BE2C (cell line): Measurements from ENCODE around the gene EIF3A.
"Not testable (repeated sequence)": the region's sequence is repeated elsewhere in the genome, so short reads cannot be mapped to it uniquely, and the experiment has no call there.

Source experiments
- DNase-seq: peaks from one replicate; pipeline ENCODE4 v3.0.0-alpha.2; 2020
- H3K27me3 ChIP-seq: fragments of 250-450 bp; sonication (Bioruptor Pico); 2 replicates; pipeline ENCODE4 v1.5.1; 2020; ENCODE audit warnings: mild to moderate bottlenecking
- H3K36me3 ChIP-seq: fragments of 250-450 bp; sonication (Bioruptor Pico); 2 replicates; pipeline ENCODE4 v1.5.1; 2020; ENCODE audit warnings: mild to moderate bottlenecking
- H3K4me1 ChIP-seq: fragments of 250-450 bp; sonication (Bioruptor Pico); 2 replicates; pipeline ENCODE4 v1.5.1; 2020
- H3K4me3 ChIP-seq: 2 replicates; pipeline ENCODE4 v1.5.1; 2011; ENCODE audit warnings: low read depth, low read length
- H3K9me3 ChIP-seq: fragments of 250-450 bp; sonication (Bioruptor Pico); 2 replicates; pipeline ENCODE4 v1.5.1; 2020
- TF ChIP-seq, protein P1 (sequence below): IDR thresholded peaks from 2 replicates; pipeline ENCODE4 v1.5.1; 2012; ENCODE audit warnings: mild to moderate bottlenecking, low read depth, low read length

The EIF3A gene

GRCh38 chr10:119100434-119101238 lies 20.0 kb upstream of the EIF3A start:
- TF ChIP-seq, protein P1, sequence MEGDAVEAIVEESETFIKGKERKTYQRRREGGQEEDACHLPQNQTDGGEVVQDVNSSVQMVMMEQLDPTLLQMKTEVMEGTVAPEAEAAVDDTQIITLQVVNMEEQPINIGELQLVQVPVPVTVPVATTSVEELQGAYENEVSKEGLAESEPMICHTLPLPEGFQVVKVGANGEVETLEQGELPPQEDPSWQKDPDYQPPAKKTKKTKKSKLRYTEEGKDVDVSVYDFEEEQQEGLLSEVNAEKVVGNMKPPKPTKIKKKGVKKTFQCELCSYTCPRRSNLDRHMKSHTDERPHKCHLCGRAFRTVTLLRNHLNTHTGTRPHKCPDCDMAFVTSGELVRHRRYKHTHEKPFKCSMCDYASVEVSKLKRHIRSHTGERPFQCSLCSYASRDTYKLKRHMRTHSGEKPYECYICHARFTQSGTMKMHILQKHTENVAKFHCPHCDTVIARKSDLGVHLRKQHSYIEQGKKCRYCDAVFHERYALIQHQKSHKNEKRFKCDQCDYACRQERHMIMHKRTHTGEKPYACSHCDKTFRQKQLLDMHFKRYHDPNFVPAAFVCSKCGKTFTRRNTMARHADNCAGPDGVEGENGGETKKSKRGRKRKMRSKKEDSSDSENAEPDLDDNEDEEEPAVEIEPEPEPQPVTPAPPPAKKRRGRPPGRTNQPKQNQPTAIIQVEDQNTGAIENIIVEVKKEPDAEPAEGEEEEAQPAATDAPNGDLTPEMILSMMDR, result no peak
- no peaks in the 10 kb centered on the region for H3K9me3 ChIP-seq
- DNase-seq, result no peak

DNA sequence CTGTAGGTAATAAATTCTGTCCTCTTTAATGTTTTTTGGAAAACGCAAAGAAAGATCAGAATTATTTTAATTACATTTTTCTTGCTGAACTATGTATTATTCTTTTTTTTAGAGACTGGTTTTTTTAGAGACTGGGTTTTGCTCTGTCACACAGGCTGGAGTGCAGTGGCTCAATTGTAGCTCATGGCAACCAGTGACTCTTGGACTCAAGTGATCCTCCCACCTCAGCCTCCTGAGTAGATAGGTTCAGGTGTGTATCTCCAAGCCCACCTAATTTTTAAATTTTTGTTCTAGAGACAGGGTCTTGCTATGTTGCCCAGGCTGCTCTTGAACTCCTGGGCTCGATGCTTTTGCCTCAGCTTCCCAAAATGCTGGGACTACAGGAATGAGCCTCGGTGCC lies 18.0 kb upstream of the EIF3A start:
- TF ChIP-seq, protein P1, result no peak
- no peaks in the 10 kb centered on the region for H3K36me3 ChIP-seq
- H3K27me3 ChIP-seq, result no peaks in the 10 kb centered on the region
- no peaks in the 10 kb centered on the region for H3K9me3 ChIP-seq
- peaks cover 3% of the 10 kb centered on the region; the same call in 1 of the 2 replicates for H3K4me1 ChIP-seq
- H3K4me3 ChIP-seq, result no peak overlapping the region
- no peak for DNase-seq

More at GRCh38 chr10:119100434-119101238, 20.0 kb upstream of the EIF3A start:
- Histone ChIP-seq H3K27me3 (no peaks in the 10 kb centered on the region), H3K4me3 (no peak overlapping the region), H3K4me1 (peaks cover 3% of the 10 kb centered on the region; the same call in 1 of the 2 replicates), H3K36me3 (no peaks in the 10 kb centered on the region)

DNA sequence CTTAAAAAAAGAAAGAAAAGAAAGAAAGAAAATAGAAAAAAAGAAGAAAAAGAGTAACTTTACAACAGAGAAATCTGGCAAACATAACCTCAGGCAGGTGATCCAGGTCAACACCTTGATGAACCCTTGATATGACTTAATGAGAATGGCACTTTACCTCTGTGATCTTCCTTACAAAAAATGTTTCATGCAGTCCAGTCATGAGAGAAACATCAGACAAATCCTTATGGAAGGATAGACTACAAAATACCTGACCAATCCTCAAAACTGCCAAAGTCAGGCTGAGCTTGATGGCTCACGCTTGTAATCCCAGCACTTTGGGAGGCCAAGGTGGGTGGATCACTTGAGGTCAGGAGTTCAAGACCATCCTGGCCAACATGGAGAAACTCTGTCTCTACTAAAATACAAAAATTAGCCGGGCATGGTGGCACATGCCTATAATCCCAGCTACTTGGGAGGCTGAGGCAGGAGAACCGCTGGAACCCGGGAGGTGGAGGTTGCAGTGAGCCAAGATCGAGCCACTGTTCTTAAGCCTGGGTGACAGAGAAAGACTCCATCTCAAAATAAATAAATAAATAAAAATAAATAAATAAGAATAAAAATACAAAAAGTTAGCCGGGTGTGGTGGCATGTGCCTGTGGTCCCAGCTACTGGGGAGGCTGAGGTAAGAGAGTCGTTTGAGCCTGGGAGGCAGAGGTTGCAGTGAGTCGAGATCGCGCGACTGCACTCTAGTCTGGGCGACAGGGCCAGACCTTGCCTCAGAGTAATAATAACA lies 16.2 kb upstream of the EIF3A start:
- DNase-seq, H3K36me3 ChIP-seq, H3K9me3 ChIP-seq, H3K4me1 ChIP-seq, H3K27me3 ChIP-seq, H3K4me3 ChIP-seq: not testable (repeated sequence)

DNA sequence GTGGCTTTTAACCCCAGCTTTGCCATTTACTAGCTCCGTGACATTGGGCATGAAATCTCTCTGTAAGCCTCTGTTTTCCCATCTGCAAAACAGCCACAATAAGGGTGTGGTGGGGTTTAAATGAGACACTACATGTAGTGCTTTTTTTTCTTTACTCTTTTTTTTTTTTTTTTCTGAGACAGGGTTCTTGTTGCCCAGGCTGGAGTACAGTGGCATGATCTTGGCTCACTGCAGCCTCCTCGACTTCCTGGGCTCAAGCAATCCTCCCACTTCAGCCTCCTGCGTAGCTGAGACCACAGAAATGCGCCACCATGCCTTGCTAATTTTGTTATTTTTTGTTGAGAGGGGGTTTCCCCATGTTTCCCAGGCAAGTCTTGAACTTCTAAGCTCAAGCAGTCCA lies 15.0 kb upstream of the EIF3A start:
- H3K27me3 ChIP-seq, result no peaks in the 10 kb centered on the region
- TF ChIP-seq, protein P1, result no peak
- no peaks in the 10 kb centered on the region for H3K9me3 ChIP-seq
- DNase-seq, result no peak
- no peak overlapping the region for H3K4me3 ChIP-seq
- H3K4me1 ChIP-seq, result no peaks in the 10 kb centered on the region
- no peaks in the 10 kb centered on the region for H3K36me3 ChIP-seq

- H3K36me3 ChIP-seq, result no peaks in the 10 kb centered on the region
- no peak for DNase-seq
- H3K4me3 ChIP-seq, result no peak overlapping the region
- H3K27me3 ChIP-seq, result no peaks in the 10 kb centered on the region
- TF ChIP-seq, protein P1, result no peak
- H3K4me1 ChIP-seq, result no peaks in the 10 kb centered on the region
- no peaks in the 10 kb centered on the region for H3K9me3 ChIP-seq
These were observed 10.4 kb upstream of the EIF3A start for GRCh38 chr10:119090968-119091367.

- no peak for DNase-seq
- TF ChIP-seq, protein P1, result no peak
- no peak overlapping the region for H3K4me3 ChIP-seq
- no peaks in the 10 kb centered on the region for H3K36me3 ChIP-seq
- no peaks in the 10 kb centered on the region for H3K9me3 ChIP-seq
- no peaks in the 10 kb centered on the region for H3K4me1 ChIP-seq
- H3K27me3 ChIP-seq, result no peaks in the 10 kb centered on the region
These were observed 9.6 kb upstream of the EIF3A start for GRCh38 chr10:119090026-119090795.
